WTC11 (cell line): ENCODE measurements around the gene PCDH19.

Experiments used
- EMX1 ChIP-seq: fragments of 250-450 bp; sonication (Bioruptor Pico); IDR thresholded peaks from 2 replicates; pipeline ENCODE4 v1.8.0; 2021; ENCODE audit warnings: mild to moderate bottlenecking
- KAT7 ChIP-seq: sonication (generic); formaldehyde crosslinking; IDR thresholded peaks from 2 replicates; pipeline ENCODE4 v1.8.1; 2023; ENCODE audit warnings: missing genetic modification reagents, mild to moderate bottlenecking, borderline replicate concordance
- NR1H2 ChIP-seq: sonication (generic); formaldehyde crosslinking; IDR thresholded peaks from 2 replicates; pipeline ENCODE4 v1.9.0; 2021; ENCODE audit warnings: mild to moderate bottlenecking, moderate library complexity, missing genetic modification reagents
- RELA ChIP-seq: sonication (generic); formaldehyde crosslinking; IDR thresholded peaks from 2 replicates; pipeline ENCODE4 v1.8.1; 2022; ENCODE audit warnings: missing genetic modification reagents, mild to moderate bottlenecking, borderline replicate concordance
- SMAD3 ChIP-seq: sonication (generic); formaldehyde crosslinking; IDR thresholded peaks from 2 replicates; pipeline ENCODE4 v1.8.0; 2022; ENCODE audit warnings: missing genetic modification reagents, mild to moderate bottlenecking, borderline replicate concordance
- SP1 ChIP-seq: sonication (generic); formaldehyde crosslinking; conservative IDR thresholded peaks from 2 replicates; pipeline ENCODE4 v1.8.1; 2022; ENCODE audit warnings: missing genetic modification reagents
- TEAD4 ChIP-seq: sonication (generic); formaldehyde crosslinking; IDR thresholded peaks from 2 replicates; pipeline ENCODE4 v1.8.0; 2022; ENCODE audit warnings: mild to moderate bottlenecking, missing genetic modification reagents
- TF ChIP-seq, protein P1 (sequence below): fragments of 200-600 bp; IDR thresholded peaks from 2 replicates; pipeline ENCODE4 v1.8.0; 2022; ENCODE audit warnings: antibody characterized with exemption
- TF ChIP-seq, protein P2 (sequence below): sonication (generic); formaldehyde crosslinking; IDR thresholded peaks from 2 replicates; pipeline ENCODE4 v1.8.1; 2022; ENCODE audit warnings: low read depth, missing genetic modification reagents, borderline replicate concordance
- TF ChIP-seq, protein P3 (sequence below): sonication (generic); formaldehyde crosslinking; IDR thresholded peaks from 2 replicates; pipeline ENCODE4 v1.8.1; 2023; ENCODE audit warnings: mild to moderate bottlenecking, missing genetic modification reagents, moderate library complexity

DNA sequence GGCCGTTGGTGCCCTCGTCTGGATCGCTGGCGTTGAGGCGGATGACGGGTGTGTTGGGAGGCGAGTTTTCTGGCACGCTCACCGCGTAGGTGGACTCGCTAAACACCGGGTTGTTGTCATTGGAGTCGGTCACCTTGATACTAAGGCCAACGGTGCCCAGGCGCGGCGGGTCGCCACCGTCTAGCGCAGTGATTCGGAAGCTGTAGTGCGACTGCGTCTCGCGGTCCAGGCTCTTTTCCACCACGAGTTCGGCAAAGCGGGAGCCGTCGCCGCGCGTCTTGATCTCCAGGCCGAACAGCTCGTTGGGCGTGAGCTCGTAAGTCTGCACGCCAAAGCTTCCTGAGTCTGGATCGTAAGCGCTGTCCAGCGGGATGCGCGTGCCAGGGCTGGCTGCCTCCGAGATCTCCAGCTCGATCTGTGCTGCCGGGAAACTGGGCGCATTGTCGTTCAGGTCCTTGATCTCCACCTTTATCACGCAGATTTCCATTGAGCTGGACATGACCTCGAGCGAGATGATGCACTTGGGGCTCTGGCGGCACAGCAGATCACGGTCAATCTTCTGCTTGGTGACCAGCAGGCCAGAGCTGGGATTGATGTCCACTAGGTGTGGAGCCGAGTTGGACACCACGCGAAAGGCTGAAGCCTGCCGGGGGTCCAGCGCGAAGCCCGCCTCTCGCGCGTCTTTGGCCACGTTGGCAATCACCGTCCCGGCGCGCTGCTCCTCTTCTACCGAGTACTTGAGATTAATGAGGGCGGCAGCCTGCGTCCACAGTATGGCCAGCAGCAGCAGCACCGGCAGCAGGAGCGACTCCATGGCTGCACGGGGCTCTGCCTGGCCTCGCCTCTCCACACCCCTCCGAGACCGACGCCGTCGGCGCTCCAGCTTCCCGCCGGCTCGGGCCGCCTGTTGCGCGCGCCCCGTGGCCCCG, 2.0 kb downstream of the PCDH19 start:
- no peak for TF ChIP-seq SP1 (CRISPR knock-in tag)
- TF ChIP-seq, protein P1, sequence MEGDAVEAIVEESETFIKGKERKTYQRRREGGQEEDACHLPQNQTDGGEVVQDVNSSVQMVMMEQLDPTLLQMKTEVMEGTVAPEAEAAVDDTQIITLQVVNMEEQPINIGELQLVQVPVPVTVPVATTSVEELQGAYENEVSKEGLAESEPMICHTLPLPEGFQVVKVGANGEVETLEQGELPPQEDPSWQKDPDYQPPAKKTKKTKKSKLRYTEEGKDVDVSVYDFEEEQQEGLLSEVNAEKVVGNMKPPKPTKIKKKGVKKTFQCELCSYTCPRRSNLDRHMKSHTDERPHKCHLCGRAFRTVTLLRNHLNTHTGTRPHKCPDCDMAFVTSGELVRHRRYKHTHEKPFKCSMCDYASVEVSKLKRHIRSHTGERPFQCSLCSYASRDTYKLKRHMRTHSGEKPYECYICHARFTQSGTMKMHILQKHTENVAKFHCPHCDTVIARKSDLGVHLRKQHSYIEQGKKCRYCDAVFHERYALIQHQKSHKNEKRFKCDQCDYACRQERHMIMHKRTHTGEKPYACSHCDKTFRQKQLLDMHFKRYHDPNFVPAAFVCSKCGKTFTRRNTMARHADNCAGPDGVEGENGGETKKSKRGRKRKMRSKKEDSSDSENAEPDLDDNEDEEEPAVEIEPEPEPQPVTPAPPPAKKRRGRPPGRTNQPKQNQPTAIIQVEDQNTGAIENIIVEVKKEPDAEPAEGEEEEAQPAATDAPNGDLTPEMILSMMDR = no peak
- no peak for TF ChIP-seq KAT7 (CRISPR knock-in tag)
- no peak for TF ChIP-seq NR1H2 (CRISPR knock-in tag)
- TF ChIP-seq, protein P2, sequence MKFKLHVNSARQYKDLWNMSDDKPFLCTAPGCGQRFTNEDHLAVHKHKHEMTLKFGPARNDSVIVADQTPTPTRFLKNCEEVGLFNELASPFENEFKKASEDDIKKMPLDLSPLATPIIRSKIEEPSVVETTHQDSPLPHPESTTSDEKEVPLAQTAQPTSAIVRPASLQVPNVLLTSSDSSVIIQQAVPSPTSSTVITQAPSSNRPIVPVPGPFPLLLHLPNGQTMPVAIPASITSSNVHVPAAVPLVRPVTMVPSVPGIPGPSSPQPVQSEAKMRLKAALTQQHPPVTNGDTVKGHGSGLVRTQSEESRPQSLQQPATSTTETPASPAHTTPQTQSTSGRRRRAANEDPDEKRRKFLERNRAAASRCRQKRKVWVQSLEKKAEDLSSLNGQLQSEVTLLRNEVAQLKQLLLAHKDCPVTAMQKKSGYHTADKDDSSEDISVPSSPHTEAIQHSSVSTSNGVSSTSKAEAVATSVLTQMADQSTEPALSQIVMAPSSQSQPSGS (CRISPR knock-in tag) = no peak
- no peak for TF ChIP-seq SMAD3
- TF ChIP-seq, protein P3, sequence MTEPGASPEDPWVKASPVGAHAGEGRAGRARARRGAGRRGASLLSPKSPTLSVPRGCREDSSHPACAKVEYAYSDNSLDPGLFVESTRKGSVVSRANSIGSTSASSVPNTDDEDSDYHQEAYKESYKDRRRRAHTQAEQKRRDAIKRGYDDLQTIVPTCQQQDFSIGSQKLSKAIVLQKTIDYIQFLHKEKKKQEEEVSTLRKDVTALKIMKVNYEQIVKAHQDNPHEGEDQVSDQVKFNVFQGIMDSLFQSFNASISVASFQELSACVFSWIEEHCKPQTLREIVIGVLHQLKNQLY (CRISPR knock-in tag) = no peak
- TF ChIP-seq TEAD4 (CRISPR knock-in tag) = no peak
- TF ChIP-seq EMX1 (CRISPR knock-in tag) = no peak
- no peak for TF ChIP-seq RELA (CRISPR knock-in tag)
